ENCODE data around the gene KIAA0513.

DNA sequence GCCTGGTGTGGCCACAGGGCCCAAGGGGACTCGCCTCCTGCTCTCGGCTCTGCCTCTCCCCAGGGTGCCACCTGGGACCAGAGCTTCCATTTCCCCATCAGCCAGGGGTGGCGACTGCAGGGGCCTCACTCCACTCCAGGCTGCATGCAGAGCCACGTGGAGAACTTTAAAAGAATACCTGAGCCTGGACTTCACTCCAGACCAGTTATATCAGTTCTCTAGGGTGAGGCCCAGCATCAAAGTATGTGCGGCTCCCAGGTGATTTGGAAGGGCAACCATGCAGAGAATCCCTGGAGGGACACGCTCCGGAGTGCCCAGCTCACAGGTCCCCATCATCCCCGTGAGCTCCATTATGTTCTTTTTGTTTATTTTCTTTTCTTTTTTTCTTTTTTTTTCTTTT, 39.8 kb downstream of the KIAA0513 start:
- no peak for TF ChIP-seq ELF4 (CRISPR knock-in tag; IDR thresholded peaks at IDR 0.05; ENCODE audit: low read depth)
- TF ChIP-seq, protein P1, sequence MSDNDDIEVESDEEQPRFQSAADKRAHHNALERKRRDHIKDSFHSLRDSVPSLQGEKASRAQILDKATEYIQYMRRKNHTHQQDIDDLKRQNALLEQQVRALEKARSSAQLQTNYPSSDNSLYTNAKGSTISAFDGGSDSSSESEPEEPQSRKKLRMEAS (CRISPR knock-in tag; IDR thresholded peaks at IDR 0.05): no peak
- TF ChIP-seq TEAD1 (CRISPR knock-in tag; IDR thresholded peaks at IDR 0.05): no peak
- TF ChIP-seq NFYB (CRISPR knock-in tag; conservative IDR thresholded peaks at IDR 0.05; ENCODE audit: low read depth): no peak
- no peak for TF ChIP-seq ATF1 (CRISPR knock-in tag; IDR thresholded peaks at IDR 0.05)

Measured in WTC11 (cell line).